ENCODE results near the gene PUM2. TPM values are rescaled to one million over a fixed set of nuclear protein-coding genes. Genes with fewer than 3 reads are reported as not detected.

The PUM2 gene
- total and polyA plus RNA-seq, 9 donors, result 40.3 to 148 (median 95.9) TPM

DNA sequence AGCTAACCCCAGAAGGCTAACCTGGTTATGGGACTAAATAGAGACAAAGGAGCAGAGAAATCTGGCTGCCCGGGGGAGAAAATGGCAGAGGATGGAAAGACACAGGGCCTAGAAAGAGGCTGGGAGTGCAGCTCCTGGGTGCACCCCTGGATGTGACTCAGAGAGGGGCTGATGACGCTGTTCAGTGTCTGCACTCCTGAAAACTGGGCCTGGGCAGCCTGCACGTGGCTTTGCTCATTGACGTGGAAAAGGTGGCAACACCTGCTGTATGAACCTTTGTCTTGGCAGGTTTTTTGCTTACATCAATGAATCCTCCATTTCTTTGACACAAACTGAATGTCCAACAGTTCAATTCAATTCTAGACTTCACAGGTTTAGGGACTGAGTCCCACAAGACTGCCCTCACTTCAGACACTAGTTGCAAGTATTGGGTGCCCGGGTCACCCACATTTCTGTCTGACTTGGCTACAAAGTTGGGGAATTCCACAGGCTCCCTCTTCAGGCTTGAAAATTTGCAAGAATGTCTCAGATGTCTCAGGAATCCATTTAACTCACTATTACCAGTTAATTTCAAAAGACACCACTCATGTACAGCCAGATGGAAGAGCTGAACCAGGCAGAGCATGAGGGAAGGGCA lies 47.3 kb upstream of the PUM2 start:
- no peaks in the 10 kb centered on the region for H3K4me1 ChIP-seq (ENCODE audit: insufficient read depth)
- no peaks in the 10 kb centered on the region for H3K9me3 ChIP-seq
- DNase-seq, result no peak
- H3K36me3 ChIP-seq, result no peaks in the 10 kb centered on the region
- no peaks in the 10 kb centered on the region for H3K27me3 ChIP-seq
- TF ChIP-seq CTCF (IDR thresholded peaks at IDR 0.05) (no peak), EP300 (IDR thresholded peaks at IDR 0.05) (no peak), POLR2A (IDR thresholded peaks at IDR 0.05) (no peak)
- WGBS, 3 donors, result 82 to 88% (median 88%) methylated on average over 5 of the region's 5 CpGs
- H3K4me3 ChIP-seq, result no peak overlapping the region
- intact Hi-C loops (cut with DNase I), result no loop called here
- H3K27ac ChIP-seq, result no peak overlapping the region

DNA sequence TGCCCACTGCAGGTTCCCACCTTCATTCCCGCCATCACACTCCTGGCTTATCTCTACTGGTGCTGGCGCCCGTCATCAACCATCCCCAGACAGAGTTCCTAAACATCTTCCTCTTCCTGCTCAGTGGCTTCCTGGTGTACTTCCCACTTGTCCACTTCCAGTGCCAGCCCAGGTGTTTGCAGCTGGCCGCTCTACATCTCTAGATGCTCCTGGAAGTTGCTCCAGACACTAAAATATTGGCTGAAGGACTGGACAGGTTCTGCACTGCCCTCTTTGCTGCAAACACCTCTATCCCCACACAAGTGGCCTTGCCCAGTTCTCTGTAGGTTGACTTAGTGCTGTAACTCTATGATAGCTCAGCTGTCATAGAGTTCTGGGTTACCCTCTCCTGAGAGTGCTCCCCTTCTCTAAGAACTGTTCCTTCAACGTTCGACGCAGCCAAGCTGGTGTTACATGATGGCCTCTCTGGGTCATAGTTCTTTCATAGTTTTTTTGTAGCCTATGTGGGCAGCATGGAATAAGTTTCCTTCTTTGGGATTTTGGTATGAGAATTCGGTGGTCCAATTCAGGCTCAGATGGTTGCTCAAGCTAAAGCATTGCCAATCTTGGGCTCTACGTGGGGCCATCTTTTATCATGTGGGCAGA lies 45.8 kb upstream of the PUM2 start:
- Histone ChIP-seq H3K4me1 (ENCODE audit: insufficient read depth) (no peaks in the 10 kb centered on the region), H3K4me3 (no peak overlapping the region), H3K36me3 (no peaks in the 10 kb centered on the region), H3K27me3 (no peaks in the 10 kb centered on the region), H3K9me3 (no peaks in the 10 kb centered on the region), H3K27ac (no peak overlapping the region)
- DNase-seq, result no peak
- TF ChIP-seq CTCF (IDR thresholded peaks at IDR 0.05), result no peak
- no peak for TF ChIP-seq EP300 (IDR thresholded peaks at IDR 0.05)
- TF ChIP-seq POLR2A (IDR thresholded peaks at IDR 0.05), result no peak
- intact Hi-C loops (cut with DNase I), result no loop called here
- WGBS, 3 donors, result 75 to 79% (median 78%) methylated on average over 9 of the region's 9 CpGs

DNA sequence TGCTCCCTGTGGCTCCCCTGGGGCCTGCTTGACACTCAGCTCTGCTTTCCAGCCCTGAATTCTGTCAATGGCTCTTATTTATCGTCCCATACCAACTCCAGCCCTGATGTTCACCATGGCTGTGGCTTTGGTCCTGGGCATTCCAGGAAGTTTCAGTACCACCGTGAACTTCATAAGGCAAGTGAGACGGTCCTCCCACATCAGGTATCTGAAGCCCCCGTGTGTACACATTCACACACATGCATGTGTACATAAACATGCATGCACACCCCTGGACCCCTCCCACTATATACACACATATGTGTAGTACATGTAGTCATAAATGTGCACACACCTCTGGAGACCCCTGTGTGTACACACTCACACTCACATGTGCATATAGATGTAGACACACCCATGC lies 43.3 kb upstream of the PUM2 start:
- WGBS, 3 donors, result 87 to 92% (median 91%) methylated on average over 4 of the region's 4 CpGs
- no peak overlapping the region for H3K4me3 ChIP-seq
- no peak for DNase-seq

More for the DNA sequence above, 43.3 kb upstream of the PUM2 start:
- Histone ChIP-seq H3K27ac (no peak overlapping the region), H3K9me3 (no peaks in the 10 kb centered on the region), H3K27me3 (no peaks in the 10 kb centered on the region), H3K4me1 (ENCODE audit: insufficient read depth) (no peaks in the 10 kb centered on the region), H3K36me3 (no peaks in the 10 kb centered on the region)
- TF ChIP-seq CTCF (IDR thresholded peaks at IDR 0.05) (no peak), EP300 (IDR thresholded peaks at IDR 0.05) (no peak), POLR2A (IDR thresholded peaks at IDR 0.05) (no peak)
- intact Hi-C loops (cut with DNase I), result no loop called here
